Measurements from ENCODE around the gene PMEPA1.

Gene PMEPA1

GRCh38 chr20:57603120-57603519 is 106.7 kb downstream of the PMEPA1 start:
- DNase-seq = no peak

GRCh38 chr20:57601737-57602136 is 108.1 kb downstream of the PMEPA1 start:
- no peak for DNase-seq

GRCh38 chr20:57601211-57601570 is 108.6 kb downstream of the PMEPA1 start:
- DNase-seq = no peak

- DNase-seq = no peak
These were observed 109.2 kb downstream of the PMEPA1 start for GRCh38 chr20:57600320-57601210.

GRCh38 chr20:57598491-57598890 is 111.3 kb downstream of the PMEPA1 start:
- DNase-seq = no peak
